Neuronal stem cell (in vitro differentiated cells): ENCODE results near the gene ETS1.
A peak's percentile ranks its signal among the peaks of the same experiment; 100 is the strongest.

Source experiments
- DNase-seq: peaks from one replicate; pipeline ENCODE4 v3.0.0-alpha.2; 2013; ENCODE audit warnings: low spot score
- H2AFZ ChIP-seq: one replicate; pipeline ENCODE4 v1.6.1; 2013; ENCODE audit warnings: mild to moderate bottlenecking, low read length, inconsistent platforms
- H2AK5ac ChIP-seq: 2 replicates; pipeline ENCODE4 v1.6.1; 2013; ENCODE audit warnings: low read depth, mild to moderate bottlenecking, inconsistent platforms, low read length, moderate library complexity, mixed read lengths
- H2BK120ac ChIP-seq: 2 replicates; pipeline ENCODE4 v1.6.1; 2013; ENCODE audit warnings: low read depth, mild to moderate bottlenecking, inconsistent platforms, low read length, moderate library complexity, mixed read lengths
- H2BK12ac ChIP-seq: one replicate; pipeline ENCODE4 v1.6.1; 2013; ENCODE audit warnings: low read length, inconsistent platforms
- H2BK15ac ChIP-seq: 2 replicates; pipeline ENCODE4 v1.6.1; 2013; ENCODE audit warnings: mild to moderate bottlenecking, low read length, inconsistent platforms, mixed read lengths
- H2BK5ac ChIP-seq: one replicate; pipeline ENCODE4 v1.6.1; 2013; ENCODE audit warnings: inconsistent platforms, mild to moderate bottlenecking, low read length, moderate library complexity
- H3K14ac ChIP-seq: one replicate; pipeline ENCODE4 v1.6.1; 2013; ENCODE audit warnings: low read length, inconsistent platforms
- H3K18ac ChIP-seq: 2 replicates; pipeline ENCODE4 v1.6.1; 2013; ENCODE audit warnings: low read length, inconsistent platforms
- H3K23ac ChIP-seq: 2 replicates; pipeline ENCODE4 v1.6.1; 2013; ENCODE audit warnings: low read depth, mild to moderate bottlenecking, mixed read lengths, low read length, inconsistent platforms; ENCODE audit not compliant: poor library complexity
- H3K27ac ChIP-seq: replicated peaks from 3 replicates; pipeline ENCODE4 v1.5.1; 2013; ENCODE audit warnings: low read length, inconsistent platforms
- H3K27me3 ChIP-seq, 3 experiments: 2 replicates each; pipeline ENCODE4 v1.6.1; 2013; ENCODE audit warnings: low read length in 3 of 3, mild to moderate bottlenecking in 2 of 3, inconsistent platforms in 1 of 3, low read depth in 1 of 3, mixed read lengths in 1 of 3, moderate library complexity in 1 of 3; ENCODE audit not compliant: control insufficient read depth in 3 of 3, insufficient read depth in 3 of 3
- H3K36me3 ChIP-seq, 2 donors: replicated peaks in 1 of 2; 2 replicates each; pipeline ENCODE4 v1.6.1; 2013; ENCODE audit warnings: low read length in 2 of 2; ENCODE audit not compliant: control insufficient read depth in 2 of 2, insufficient read depth in 2 of 2
- H3K4ac ChIP-seq: 2 replicates; pipeline ENCODE4 v1.6.1; 2013; ENCODE audit warnings: inconsistent platforms, mild to moderate bottlenecking, low read length, moderate library complexity
- H3K4me1 ChIP-seq, 2 donors: 1 replicate in 1 of 2; 2 replicates in 1 of 2; pipeline ENCODE4 v1.6.1; 2013; ENCODE audit warnings: low read length in 2 of 2, low read depth in 1 of 2; ENCODE audit not compliant: control insufficient read depth in 2 of 2, insufficient read depth in 1 of 2
- H3K4me2 ChIP-seq: one replicate; pipeline ENCODE4 v1.6.1; 2013; ENCODE audit warnings: mild to moderate bottlenecking, low read length, inconsistent platforms; ENCODE audit not compliant: insufficient read depth, poor library complexity, severe bottlenecking
- H3K4me3 ChIP-seq, 2 donors: 2 replicates each; pipeline ENCODE4 v1.5.1; 2013; ENCODE audit warnings: low read length in 2 of 2, mild to moderate bottlenecking in 2 of 2, inconsistent platforms in 1 of 2, moderate library complexity in 1 of 2
- H3K79me1 ChIP-seq: one replicate; pipeline ENCODE4 v1.6.1; 2013; ENCODE audit warnings: low read depth, mild to moderate bottlenecking, inconsistent platforms, low read length, moderate library complexity
- H3K9ac ChIP-seq: one replicate; pipeline ENCODE4 v1.6.1; 2013; ENCODE audit warnings: mild to moderate bottlenecking, low read depth, low read length, inconsistent platforms; ENCODE audit not compliant: poor library complexity
- H3K9me3 ChIP-seq, 2 donors: replicated peaks in 1 of 2; 2 replicates each; pipeline versions ENCODE3 to v1.6.1; 2013; ENCODE audit warnings: low read length in 2 of 2, mild to moderate bottlenecking in 2 of 2, inconsistent platforms in 1 of 2, low read depth in 1 of 2, mixed read lengths in 1 of 2, moderate library complexity in 1 of 2; ENCODE audit not compliant: control insufficient read depth in 2 of 2, insufficient read depth in 1 of 2
- H4K8ac ChIP-seq: one replicate; pipeline ENCODE4 v1.6.1; 2013; ENCODE audit warnings: low read depth, mild to moderate bottlenecking, inconsistent platforms, low read length, moderate library complexity
- H4K91ac ChIP-seq: one replicate; pipeline ENCODE4 v1.6.1; 2013; ENCODE audit warnings: low read length, low read depth, mild to moderate bottlenecking, inconsistent platforms; ENCODE audit not compliant: poor library complexity
- WGBS, 2 donors: extraction: QIAGEN DNeasy Blood & Tissue Kit; methylation state at CpG; one replicate each; pipeline ENCODE4 v1.1.7; 2013; ENCODE audit warnings: missing lambda C conversion rate in 2 of 2, mixed read lengths in 1 of 2; ENCODE audit not compliant: insufficient read length in 2 of 2, insufficient replicate concordance in 1 of 2; ENCODE audit errors: extremely low coverage in 2 of 2; 5-methylcytosine and 5-hydroxymethylcytosine counted together

Gene ETS1

DNA sequence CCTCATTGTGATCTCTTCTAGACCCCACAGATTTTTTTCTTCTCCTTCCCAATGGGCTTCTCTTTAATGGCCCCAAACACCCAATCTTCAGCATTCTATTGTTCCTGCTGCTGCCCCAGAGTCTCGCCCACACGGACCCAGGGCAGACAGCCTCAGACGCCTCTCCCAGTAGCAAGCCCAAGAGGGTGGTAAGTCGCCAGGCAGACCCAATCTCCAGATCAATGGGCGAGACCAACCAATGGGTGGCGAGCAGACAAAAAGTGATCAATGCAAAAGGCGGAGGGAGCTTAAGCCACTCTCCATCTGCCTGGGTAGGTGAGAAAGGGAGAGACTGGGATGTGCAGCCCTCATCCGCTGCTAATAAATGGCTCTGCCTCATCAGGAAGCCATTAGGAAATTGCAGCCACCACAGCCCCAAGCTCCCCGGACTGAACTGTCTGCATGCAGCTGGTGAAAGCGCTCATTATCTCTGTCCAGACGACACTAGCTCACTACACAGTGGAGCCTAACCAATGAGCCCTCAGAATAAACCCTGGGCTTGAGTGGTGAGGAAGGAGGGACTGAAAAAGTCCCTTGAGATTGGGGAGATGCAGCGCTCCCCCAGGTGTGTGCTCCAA is 81.8 kb downstream of the ETS1 start:
- Histone ChIP-seq H3K9ac (no peak overlapping the region), H4K91ac (no peak overlapping the region), H3K36me3 (peaks cover 0 to 5% of the 10 kb centered on the region in 2 donors), H2AK5ac (no peak overlapping the region), H3K4me3 (no peak overlapping the region), H2BK15ac (no peak overlapping the region), H3K4me2 (no peak overlapping the region), H2BK12ac (no peak overlapping the region), H3K23ac (no peak overlapping the region), H2AFZ (no peak overlapping the region), H3K18ac (no peak overlapping the region), H4K8ac (no peak overlapping the region), H3K9me3 (peaks cover 0 to 12% of the 10 kb centered on the region in 2 donors), H3K27me3 (no peaks in the 10 kb centered on the region), H2BK120ac (no peak overlapping the region), H3K14ac (no peak overlapping the region), H3K27ac (no peak overlapping the region), H2BK5ac (no peak overlapping the region), H3K4ac (no peak overlapping the region), H3K4me1 (peaks cover 3 to 9% of the 10 kb centered on the region in 2 donors), H3K79me1 (no peaks in the 10 kb centered on the region)
- DNase-seq, result no peak
- WGBS, 2 donors, result no CpG with 5 or more reads among the region's 12 CpGs

DNA sequence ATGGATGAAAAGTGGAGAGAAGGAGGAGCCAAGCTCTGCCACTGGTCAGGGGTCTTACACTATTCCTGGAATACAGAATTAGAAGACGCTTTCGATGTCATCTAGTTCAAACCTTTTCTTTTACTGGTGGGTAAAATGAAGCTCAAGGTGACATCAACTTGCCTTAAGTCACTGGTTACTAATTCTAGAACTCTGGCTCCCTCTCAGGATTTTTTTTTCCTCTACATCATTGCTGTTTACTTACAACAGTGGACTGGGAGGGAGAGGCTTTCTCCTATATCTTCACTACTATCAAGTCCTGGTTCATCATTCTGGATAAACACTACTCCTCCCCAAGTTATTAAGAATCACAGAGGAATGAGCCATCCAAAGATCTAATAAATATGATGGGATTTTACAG is 82.9 kb downstream of the ETS1 start:
- Histone ChIP-seq H3K79me1 (no peaks in the 10 kb centered on the region), H3K9ac (no peak overlapping the region), H2BK5ac (no peak overlapping the region), H4K91ac (no peak overlapping the region), H3K9me3 (peaks cover 0 to 12% of the 10 kb centered on the region in 2 donors), H3K36me3 (peaks cover 0 to 5% of the 10 kb centered on the region in 2 donors), H2AK5ac (no peak overlapping the region), H3K4ac (no peak overlapping the region), H3K23ac (no peak overlapping the region), H2BK120ac (no peak overlapping the region), H4K8ac (no peak overlapping the region), H2BK15ac (no peak overlapping the region), H2AFZ (no peak overlapping the region), H3K4me3 (no peak overlapping the region), H3K14ac (no peak overlapping the region), H3K27me3 (no peaks in the 10 kb centered on the region), H3K4me1 (peaks cover 3 to 9% of the 10 kb centered on the region in 2 donors), H3K27ac (no peak overlapping the region), H3K4me2 (no peak overlapping the region), H3K18ac (no peak overlapping the region), H2BK12ac (no peak overlapping the region)
- DNase-seq, result no peak
- WGBS, 2 donors, result no CpG with 5 or more reads among the region's 2 CpGs

DNA sequence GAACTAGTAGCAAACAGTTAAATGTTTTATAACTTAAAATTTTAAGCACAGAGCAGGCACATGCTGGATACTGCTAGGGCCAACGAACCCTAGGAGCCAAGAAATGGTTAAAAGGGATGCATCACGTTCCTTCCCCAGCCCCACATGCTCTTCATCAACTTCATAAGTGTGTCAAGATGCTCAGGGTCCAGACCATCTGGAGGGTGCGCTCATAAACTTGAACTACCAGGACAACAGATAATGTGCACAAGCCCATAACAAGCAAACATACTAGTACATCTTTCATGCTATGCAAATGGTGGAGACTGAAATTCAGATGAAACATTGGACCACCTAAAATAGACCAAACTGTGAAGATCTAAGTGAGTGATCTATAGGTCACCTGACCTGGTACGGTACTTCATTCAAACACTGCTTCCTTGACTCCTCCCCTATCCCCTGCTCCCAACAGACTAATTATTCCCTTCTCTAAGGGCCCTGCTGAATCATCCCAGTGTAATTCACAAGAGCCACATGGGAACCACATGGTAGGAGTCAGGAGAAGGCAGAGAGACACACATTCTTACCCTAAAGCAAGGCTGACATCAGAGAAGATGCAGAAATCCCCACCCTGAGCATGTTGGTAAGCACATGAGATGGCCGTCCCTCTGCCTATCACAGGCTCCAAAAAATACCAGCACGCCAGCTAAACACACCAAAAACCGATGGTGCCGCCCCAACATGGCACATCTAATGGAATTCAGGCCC is 83.9 kb downstream of the ETS1 start:
- DNase-seq, result no peak
- Histone ChIP-seq H3K27ac (no peak overlapping the region), H2AK5ac (no peak overlapping the region), H3K9me3 (peaks cover 0 to 12% of the 10 kb centered on the region in 2 donors), H2BK12ac (no peak overlapping the region), H2BK5ac (no peak overlapping the region), H3K14ac (no peak overlapping the region), H3K27me3 (no peaks in the 10 kb centered on the region), H3K4me2 (no peak overlapping the region), H3K79me1 (no peaks in the 10 kb centered on the region), H3K36me3 (peaks cover 0 to 5% of the 10 kb centered on the region in 2 donors), H4K8ac (no peak overlapping the region), H3K18ac (no peak overlapping the region), H3K4ac (no peak overlapping the region), H3K23ac (no peak overlapping the region), H2AFZ (no peak overlapping the region), H4K91ac (no peak overlapping the region), H3K4me1 (peaks cover 3 to 9% of the 10 kb centered on the region in 2 donors), H3K4me3 (no peak overlapping the region), H2BK15ac (no peak overlapping the region), H2BK120ac (no peak overlapping the region), H3K9ac (no peak overlapping the region)
- no CpG with 5 or more reads among the region's 8 CpGs for WGBS, 2 donors

DNA sequence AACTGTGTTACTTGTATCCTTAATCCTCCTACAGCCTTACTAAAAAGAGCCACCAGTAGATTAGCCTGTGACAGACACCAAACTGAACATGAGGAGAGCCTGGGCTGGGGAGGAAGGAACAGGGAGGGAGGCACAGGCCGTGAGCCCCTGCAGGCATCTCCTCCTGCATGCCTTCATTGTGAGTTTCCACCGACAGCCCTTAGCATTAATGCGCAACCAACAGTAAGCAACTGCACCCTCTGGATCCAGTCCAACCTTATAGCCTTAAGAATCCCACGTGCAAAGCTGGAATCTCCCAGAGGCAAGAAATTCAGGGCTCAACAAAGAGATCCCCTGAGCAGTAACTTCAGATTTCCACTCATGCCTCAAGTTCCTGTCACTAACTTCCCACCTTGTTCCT is 84.6 kb downstream of the ETS1 start:
- no peak overlapping the region for H4K91ac ChIP-seq
- H3K36me3 ChIP-seq, result peaks cover 0 to 5% of the 10 kb centered on the region in 2 donors
- H2BK120ac ChIP-seq, result no peak overlapping the region
- no peak overlapping the region for H3K9ac ChIP-seq
- DNase-seq, result no peak
- H4K8ac ChIP-seq, result no peak overlapping the region
- no peak overlapping the region for H3K4me2 ChIP-seq
- no peaks in the 10 kb centered on the region for H3K79me1 ChIP-seq
- H2BK15ac ChIP-seq, result no peak overlapping the region
- peak overlapping the region; percentile 26 for H3K14ac ChIP-seq
- H2AFZ ChIP-seq, result no peak overlapping the region
- H3K18ac ChIP-seq, result no peak overlapping the region
- H3K4me3 ChIP-seq, result no peak overlapping the region
- no peaks in the 10 kb centered on the region for H3K27me3 ChIP-seq
- H3K4me1 ChIP-seq, result peaks cover 3 to 9% of the 10 kb centered on the region in 2 donors
- H3K23ac ChIP-seq, result no peak overlapping the region
- H2BK5ac ChIP-seq, result no peak overlapping the region
- H2AK5ac ChIP-seq, result no peak overlapping the region
- no peak overlapping the region for H3K4ac ChIP-seq
- H2BK12ac ChIP-seq, result no peak overlapping the region
- H3K9me3 ChIP-seq, result peaks cover 0 to 12% of the 10 kb centered on the region in 2 donors
- H3K27ac ChIP-seq, result no peak overlapping the region
- WGBS, 2 donors, result no CpG with 5 or more reads among the region's 4 CpGs
